ENCODE data around the gene ZNF17.

DNA sequence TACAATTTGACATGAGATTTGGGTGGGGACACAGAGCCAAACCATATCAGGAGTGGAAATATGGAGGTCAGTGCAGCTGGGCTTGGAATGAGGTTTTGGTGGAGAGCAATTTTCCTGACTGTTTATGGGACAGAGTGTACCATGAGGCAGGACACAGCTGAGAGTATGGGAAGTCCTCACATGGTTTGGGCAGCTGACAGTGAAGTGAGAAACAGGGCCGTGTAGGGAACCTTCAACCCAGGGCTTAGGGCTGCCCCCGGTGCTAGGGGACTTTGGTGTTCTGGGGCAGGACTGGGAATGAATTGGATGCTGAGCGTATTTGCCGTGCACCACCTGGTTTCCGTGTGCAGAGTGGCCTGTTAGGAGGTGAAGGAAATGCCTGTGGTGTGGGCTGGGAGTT lies 15.3 kb upstream of the ZNF17 start:
- TF ChIP-seq POLR2AphosphoS5 (IDR thresholded peaks at IDR 0.05; ENCODE audit: low read depth) = no peak
- TF ChIP-seq, protein P1, sequence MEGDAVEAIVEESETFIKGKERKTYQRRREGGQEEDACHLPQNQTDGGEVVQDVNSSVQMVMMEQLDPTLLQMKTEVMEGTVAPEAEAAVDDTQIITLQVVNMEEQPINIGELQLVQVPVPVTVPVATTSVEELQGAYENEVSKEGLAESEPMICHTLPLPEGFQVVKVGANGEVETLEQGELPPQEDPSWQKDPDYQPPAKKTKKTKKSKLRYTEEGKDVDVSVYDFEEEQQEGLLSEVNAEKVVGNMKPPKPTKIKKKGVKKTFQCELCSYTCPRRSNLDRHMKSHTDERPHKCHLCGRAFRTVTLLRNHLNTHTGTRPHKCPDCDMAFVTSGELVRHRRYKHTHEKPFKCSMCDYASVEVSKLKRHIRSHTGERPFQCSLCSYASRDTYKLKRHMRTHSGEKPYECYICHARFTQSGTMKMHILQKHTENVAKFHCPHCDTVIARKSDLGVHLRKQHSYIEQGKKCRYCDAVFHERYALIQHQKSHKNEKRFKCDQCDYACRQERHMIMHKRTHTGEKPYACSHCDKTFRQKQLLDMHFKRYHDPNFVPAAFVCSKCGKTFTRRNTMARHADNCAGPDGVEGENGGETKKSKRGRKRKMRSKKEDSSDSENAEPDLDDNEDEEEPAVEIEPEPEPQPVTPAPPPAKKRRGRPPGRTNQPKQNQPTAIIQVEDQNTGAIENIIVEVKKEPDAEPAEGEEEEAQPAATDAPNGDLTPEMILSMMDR (IDR thresholded peaks at IDR 0.05; ENCODE audit: insufficient read depth, low read length) = no peak
